Measurements from ENCODE around the gene HOXD3. TPM values are rescaled to one million over a fixed set of nuclear protein-coding genes. Genes with fewer than 3 reads are reported as not detected.

HOXD3 gene
- total and polyA plus RNA-seq, 4 donors = not detected

- TF ChIP-seq MAX (IDR thresholded peaks at IDR 0.05) (no peak), EGR1 (IDR thresholded peaks at IDR 0.05; ENCODE audit: low read depth in 2 of 2) (no peak), NR2F2 (IDR thresholded peaks at IDR 0.05) (no peak), FOXA2 (IDR thresholded peaks at IDR 0.05) (no peak)
Observed at GRCh38 chr2:176162911-176163671, 6.0 kb downstream of the HOXD3 start (continued).

GRCh38 chr2:176163672-176164056 is 6.6 kb downstream of the HOXD3 start:
- Histone ChIP-seq H3K36me3 (ENCODE audit: control insufficient read depth in 4 of 4, insufficient read depth in 3 of 4, low read depth in 1 of 4, low read length in 3 of 4) (no peaks in the 10 kb centered on the region), H3K4me1 (ENCODE audit: control insufficient read depth in 4 of 4, insufficient read depth in 4 of 4, low read length in 3 of 4) (peaks cover 0 to 23% (median 7%) of the 10 kb centered on the region in 4 donors), H3K9me3 (ENCODE audit: control insufficient read depth in 4 of 4, low read length in 3 of 4) (peaks cover 0 to 7% (median 0%) of the 10 kb centered on the region in 4 donors), H3K4me3 (ENCODE audit: low read depth in 1 of 3, low read length in 3 of 3) (no peak overlapping the region), H3K27ac (ENCODE audit: low read depth in 1 of 2, low read length in 2 of 2) (no peak overlapping the region), H3K9ac (ENCODE audit: low read depth in 1 of 2, low read length in 2 of 2) (no peak overlapping the region), H3K27me3 (ENCODE audit: control insufficient read depth in 4 of 4, insufficient read depth in 4 of 4, low read length in 3 of 4) (peaks cover 9 to 40% (median 23%) of the 10 kb centered on the region in 4 donors)
- WGBS = 12% methylated on average over 12 of the region's 12 CpGs
- TF ChIP-seq MAX (IDR thresholded peaks at IDR 0.05) (no peak), CTCF (IDR thresholded peaks at IDR 0.05; ENCODE audit: low read depth, low read length, missing input control) (no peak), NR2F2 (IDR thresholded peaks at IDR 0.05) (no peak), RAD21 (IDR thresholded peaks at IDR 0.05) (no peak), FOXA2 (IDR thresholded peaks at IDR 0.05) (no peak)
- no peak for DNase-seq (ENCODE audit: low spot score)

GRCh38 chr2:176164201-176164600 is 7.1 kb downstream of the HOXD3 start:
- 18% methylated on average over 13 of the region's 13 CpGs for WGBS
- Histone ChIP-seq H3K4me3 (ENCODE audit: low read depth in 1 of 3, low read length in 3 of 3) (no peak overlapping the region), H3K9ac (ENCODE audit: low read depth in 1 of 2, low read length in 2 of 2) (no peak overlapping the region), H3K4me1 (ENCODE audit: control insufficient read depth in 4 of 4, insufficient read depth in 4 of 4, low read length in 3 of 4) (peaks cover 0 to 23% (median 7%) of the 10 kb centered on the region in 4 donors), H3K27me3 (ENCODE audit: control insufficient read depth in 4 of 4, insufficient read depth in 4 of 4, low read length in 3 of 4) (peaks cover 8 to 39% (median 23%) of the 10 kb centered on the region in 4 donors), H3K27ac (ENCODE audit: low read depth in 1 of 2, low read length in 2 of 2) (no peak overlapping the region), H3K9me3 (ENCODE audit: control insufficient read depth in 4 of 4, low read length in 3 of 4) (peaks cover 0 to 7% (median 0%) of the 10 kb centered on the region in 4 donors), H3K36me3 (ENCODE audit: control insufficient read depth in 4 of 4, insufficient read depth in 3 of 4, low read depth in 1 of 4, low read length in 3 of 4) (no peaks in the 10 kb centered on the region)
- TF ChIP-seq MAX (IDR thresholded peaks at IDR 0.05) (no peak), EGR1 (IDR thresholded peaks at IDR 0.05; ENCODE audit: low read depth in 2 of 2) (no peak), FOXA1 (IDR thresholded peaks at IDR 0.05) (no peak)
- no peak for DNase-seq (ENCODE audit: low spot score)

GRCh38 chr2:176164611-176165369 is 7.7 kb downstream of the HOXD3 start:
- H3K27ac ChIP-seq (ENCODE audit: low read depth in 1 of 2, low read length in 2 of 2) = no peak overlapping the region
- H3K4me1 ChIP-seq (ENCODE audit: control insufficient read depth in 4 of 4, insufficient read depth in 4 of 4, low read length in 3 of 4) = peaks cover 0 to 20% (median 4%) of the 10 kb centered on the region in 4 donors
- H3K9ac ChIP-seq (ENCODE audit: low read depth in 1 of 2, low read length in 2 of 2) = no peak overlapping the region
- WGBS = 12% methylated on average over 52 of the region's 52 CpGs
- peaks cover 8 to 35% (median 24%) of the 10 kb centered on the region in 4 donors for H3K27me3 ChIP-seq (ENCODE audit: control insufficient read depth in 4 of 4, insufficient read depth in 4 of 4, low read length in 3 of 4)
- H3K36me3 ChIP-seq (ENCODE audit: control insufficient read depth in 4 of 4, insufficient read depth in 3 of 4, low read depth in 1 of 4, low read length in 3 of 4) = no peaks in the 10 kb centered on the region
- H3K4me3 ChIP-seq (ENCODE audit: low read depth in 1 of 3, low read length in 3 of 3) = no peak overlapping the region
- no peak for DNase-seq (ENCODE audit: low spot score)
- no peak for TF ChIP-seq HNF4A (conservative IDR thresholded peaks at IDR 0.05)
- no peak for TF ChIP-seq YY1 (IDR thresholded peaks at IDR 0.05)
- no peak for TF ChIP-seq HNF4G (IDR thresholded peaks at IDR 0.05)
- TF ChIP-seq NR2F2 (IDR thresholded peaks at IDR 0.05) = no peak
- TF ChIP-seq CTCF (IDR thresholded peaks at IDR 0.05; ENCODE audit: low read depth, low read length, missing input control) = no peak
- TF ChIP-seq RXRA (IDR thresholded peaks at IDR 0.05) = no peak
- TF ChIP-seq TAF1 (conservative IDR thresholded peaks at IDR 0.05) = no peak
- TF ChIP-seq SP1 (IDR thresholded peaks at IDR 0.05) = no peak
- no peak for TF ChIP-seq RAD21 (IDR thresholded peaks at IDR 0.05)
- TF ChIP-seq EGR1 (IDR thresholded peaks at IDR 0.05; ENCODE audit: low read depth in 2 of 2) = no peak
- TF ChIP-seq JUND (IDR thresholded peaks at IDR 0.05) = no peak
- H3K9me3 ChIP-seq (ENCODE audit: control insufficient read depth in 4 of 4, low read length in 3 of 4) = peaks cover 0 to 7% (median 0%) of the 10 kb centered on the region in 4 donors

Measured in liver (tissue), 9 donors.